ENCODE results near the gene SPATA2L. TPM values are rescaled to one million over a fixed set of nuclear protein-coding genes. Genes with fewer than 3 reads are reported as not detected.

SPATA2L gene
- total and polyA plus RNA-seq, 2 of the 13 experiments (the other 11 are each of a cell fraction or from before 2014, with no cell fraction given), result 9.1 to 20.7 TPM

DNA sequence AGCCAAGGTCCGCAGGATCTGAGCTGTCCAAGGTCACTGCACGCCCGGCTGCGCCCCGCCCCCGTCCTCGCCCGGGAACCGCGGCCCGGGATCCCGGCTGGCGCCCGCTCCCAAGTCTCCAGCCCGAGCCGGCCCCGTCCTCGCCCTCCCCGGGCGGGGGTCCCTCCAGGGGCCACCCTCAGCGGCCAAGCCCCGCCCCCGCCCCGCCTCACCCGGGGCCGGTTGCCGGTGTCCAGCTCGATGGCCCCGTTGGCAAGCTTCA lies 19.0 kb upstream of the SPATA2L start (continued):
- TF ChIP-seq HNF4G (IDR thresholded peaks at IDR 0.05; ENCODE audit: borderline replicate concordance, low read depth, low read length) (no peak), HNF4G (CRISPR knock-in tag; IDR thresholded peaks at IDR 0.05; ENCODE audit: borderline replicate concordance, low read depth) (no peak), SETDB1 (CRISPR knock-in tag; IDR thresholded peaks at IDR 0.05; ENCODE audit: borderline replicate concordance) (no peak), NRL (CRISPR knock-in tag; IDR thresholded peaks at IDR 0.05; ENCODE audit: borderline replicate concordance) (peak; percentile 57; the same call in 1 of the 2 replicates), ZNF33B (CRISPR knock-in tag; IDR thresholded peaks at IDR 0.05) (no peak; the same call in 1 of the 2 replicates), ZNF724P (CRISPR knock-in tag; IDR thresholded peaks at IDR 0.05; ENCODE audit: borderline replicate concordance) (no peak; the same call in 1 of the 2 replicates), DNMT1 (CRISPR knock-in tag; IDR thresholded peaks at IDR 0.05) (no peak; the same call in 1 of the 2 replicates), TEAD3 (CRISPR knock-in tag; optimal IDR thresholded peaks at IDR 0.05; ENCODE audit: borderline replicate concordance) (no peak), SAP130 (CRISPR knock-in tag; IDR thresholded peaks at IDR 0.05; ENCODE audit: low read depth) (peak; percentile 77; the same call in 1 of the 2 replicates), HOXA7 (CRISPR knock-in tag; IDR thresholded peaks at IDR 0.05) (no peak), JDP2 (CRISPR knock-in tag; IDR thresholded peaks at IDR 0.05; ENCODE audit: borderline replicate concordance) (no peak), NONO (IDR thresholded peaks at IDR 0.05) (no peak), NONO (CRISPR knock-in tag; conservative IDR thresholded peaks at IDR 0.05) (0 out of 2 replicates have a peak, but pooled peaks have one; percentile 5), ZFP36L2 (CRISPR knock-in tag; IDR thresholded peaks at IDR 0.05) (no peak), NR1H2 (CRISPR knock-in tag; IDR thresholded peaks at IDR 0.05; ENCODE audit: borderline replicate concordance, low read depth) (no peak), HDAC1 (CRISPR knock-in tag; IDR thresholded peaks at IDR 0.05) (no peak), NFE2L1 (CRISPR knock-in tag; IDR thresholded peaks at IDR 0.05; ENCODE audit: borderline replicate concordance) (no peak), EZH2 (conservative IDR thresholded peaks at IDR 0.05; ENCODE audit: low read depth, low read length) (no peak), ZNF614 (CRISPR knock-in tag; IDR thresholded peaks at IDR 0.05; ENCODE audit: borderline replicate concordance) (no peak), ZNF451 (CRISPR knock-in tag; IDR thresholded peaks at IDR 0.05) (no peak; the same call in 1 of the 2 replicates), TGIF2 (CRISPR knock-in tag; IDR thresholded peaks at IDR 0.05) (no peak)
- TF ChIP-seq, protein P1, sequence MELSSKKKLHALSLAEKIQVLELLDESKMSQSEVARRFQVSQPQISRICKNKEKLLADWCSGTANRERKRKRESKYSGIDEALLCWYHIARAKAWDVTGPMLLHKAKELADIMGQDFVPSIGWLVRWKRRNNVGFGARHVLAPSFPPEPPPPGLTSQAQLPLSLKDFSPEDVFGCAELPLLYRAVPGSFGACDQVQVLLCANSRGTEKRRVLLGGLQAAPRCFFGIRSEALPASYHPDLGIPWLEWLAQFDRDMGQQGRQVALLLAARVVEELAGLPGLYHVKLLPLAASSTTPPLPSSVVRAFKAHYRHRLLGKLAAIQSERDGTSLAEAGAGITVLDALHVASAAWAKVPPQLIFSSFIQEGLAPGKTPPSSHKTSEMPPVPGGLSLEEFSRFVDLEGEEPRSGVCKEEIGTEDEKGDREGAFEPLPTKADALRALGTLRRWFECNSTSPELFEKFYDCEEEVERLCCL (CRISPR knock-in tag; IDR thresholded peaks at IDR 0.05; ENCODE audit: borderline replicate concordance), result no peak
- TF ChIP-seq, protein P2, sequence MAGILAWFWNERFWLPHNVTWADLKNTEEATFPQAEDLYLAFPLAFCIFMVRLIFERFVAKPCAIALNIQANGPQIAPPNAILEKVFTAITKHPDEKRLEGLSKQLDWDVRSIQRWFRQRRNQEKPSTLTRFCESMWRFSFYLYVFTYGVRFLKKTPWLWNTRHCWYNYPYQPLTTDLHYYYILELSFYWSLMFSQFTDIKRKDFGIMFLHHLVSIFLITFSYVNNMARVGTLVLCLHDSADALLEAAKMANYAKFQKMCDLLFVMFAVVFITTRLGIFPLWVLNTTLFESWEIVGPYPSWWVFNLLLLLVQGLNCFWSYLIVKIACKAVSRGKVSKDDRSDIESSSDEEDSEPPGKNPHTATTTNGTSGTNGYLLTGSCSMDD (CRISPR knock-in tag; IDR thresholded peaks at IDR 0.05), result no peak
- TF ChIP-seq, protein P3, sequence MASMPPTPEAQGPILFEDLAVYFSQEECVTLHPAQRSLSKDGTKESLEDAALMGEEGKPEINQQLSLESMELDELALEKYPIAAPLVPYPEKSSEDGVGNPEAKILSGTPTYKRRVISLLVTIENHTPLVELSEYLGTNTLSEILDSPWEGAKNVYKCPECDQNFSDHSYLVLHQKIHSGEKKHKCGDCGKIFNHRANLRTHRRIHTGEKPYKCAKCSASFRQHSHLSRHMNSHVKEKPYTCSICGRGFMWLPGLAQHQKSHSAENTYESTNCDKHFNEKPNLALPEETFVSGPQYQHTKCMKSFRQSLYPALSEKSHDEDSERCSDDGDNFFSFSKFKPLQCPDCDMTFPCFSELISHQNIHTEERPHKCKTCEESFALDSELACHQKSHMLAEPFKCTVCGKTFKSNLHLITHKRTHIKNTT (CRISPR knock-in tag; IDR thresholded peaks at IDR 0.05), result no peak
- TF ChIP-seq, protein P4, sequence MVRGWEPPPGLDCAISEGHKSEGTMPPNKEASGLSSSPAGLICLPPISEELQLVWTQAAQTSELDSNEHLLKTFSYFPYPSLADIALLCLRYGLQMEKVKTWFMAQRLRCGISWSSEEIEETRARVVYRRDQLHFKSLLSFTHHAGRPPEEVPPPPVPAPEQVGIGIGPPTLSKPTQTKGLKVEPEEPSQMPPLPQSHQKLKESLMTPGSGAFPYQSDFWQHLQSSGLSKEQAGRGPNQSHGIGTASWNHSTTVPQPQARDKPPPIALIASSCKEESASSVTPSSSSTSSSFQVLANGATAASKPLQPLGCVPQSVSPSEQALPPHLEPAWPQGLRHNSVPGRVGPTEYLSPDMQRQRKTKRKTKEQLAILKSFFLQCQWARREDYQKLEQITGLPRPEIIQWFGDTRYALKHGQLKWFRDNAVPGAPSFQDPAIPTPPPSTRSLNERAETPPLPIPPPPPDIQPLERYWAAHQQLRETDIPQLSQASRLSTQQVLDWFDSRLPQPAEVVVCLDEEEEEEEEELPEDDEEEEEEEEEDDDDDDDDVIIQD (CRISPR knock-in tag; IDR thresholded peaks at IDR 0.05; ENCODE audit: low read depth), result no peak
- TF ChIP-seq, protein P5, sequence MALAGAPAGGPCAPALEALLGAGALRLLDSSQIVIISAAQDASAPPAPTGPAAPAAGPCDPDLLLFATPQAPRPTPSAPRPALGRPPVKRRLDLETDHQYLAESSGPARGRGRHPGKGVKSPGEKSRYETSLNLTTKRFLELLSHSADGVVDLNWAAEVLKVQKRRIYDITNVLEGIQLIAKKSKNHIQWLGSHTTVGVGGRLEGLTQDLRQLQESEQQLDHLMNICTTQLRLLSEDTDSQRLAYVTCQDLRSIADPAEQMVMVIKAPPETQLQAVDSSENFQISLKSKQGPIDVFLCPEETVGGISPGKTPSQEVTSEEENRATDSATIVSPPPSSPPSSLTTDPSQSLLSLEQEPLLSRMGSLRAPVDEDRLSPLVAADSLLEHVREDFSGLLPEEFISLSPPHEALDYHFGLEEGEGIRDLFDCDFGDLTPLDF (CRISPR knock-in tag; IDR thresholded peaks at IDR 0.05), result no peak; the same call in 1 of the 2 replicates
